HG03457 (cell line): ENCODE data around the gene IL32.

Experiments used
- ATAC-seq: cut with Tn5 transposase; IDR thresholded peaks from one replicate; pipeline ENCODE4 v1.9.1; 2021; ENCODE audit warnings: moderate number of reproducible peaks; ENCODE audit not compliant: unreplicated experiment

IL32 gene

DNA sequence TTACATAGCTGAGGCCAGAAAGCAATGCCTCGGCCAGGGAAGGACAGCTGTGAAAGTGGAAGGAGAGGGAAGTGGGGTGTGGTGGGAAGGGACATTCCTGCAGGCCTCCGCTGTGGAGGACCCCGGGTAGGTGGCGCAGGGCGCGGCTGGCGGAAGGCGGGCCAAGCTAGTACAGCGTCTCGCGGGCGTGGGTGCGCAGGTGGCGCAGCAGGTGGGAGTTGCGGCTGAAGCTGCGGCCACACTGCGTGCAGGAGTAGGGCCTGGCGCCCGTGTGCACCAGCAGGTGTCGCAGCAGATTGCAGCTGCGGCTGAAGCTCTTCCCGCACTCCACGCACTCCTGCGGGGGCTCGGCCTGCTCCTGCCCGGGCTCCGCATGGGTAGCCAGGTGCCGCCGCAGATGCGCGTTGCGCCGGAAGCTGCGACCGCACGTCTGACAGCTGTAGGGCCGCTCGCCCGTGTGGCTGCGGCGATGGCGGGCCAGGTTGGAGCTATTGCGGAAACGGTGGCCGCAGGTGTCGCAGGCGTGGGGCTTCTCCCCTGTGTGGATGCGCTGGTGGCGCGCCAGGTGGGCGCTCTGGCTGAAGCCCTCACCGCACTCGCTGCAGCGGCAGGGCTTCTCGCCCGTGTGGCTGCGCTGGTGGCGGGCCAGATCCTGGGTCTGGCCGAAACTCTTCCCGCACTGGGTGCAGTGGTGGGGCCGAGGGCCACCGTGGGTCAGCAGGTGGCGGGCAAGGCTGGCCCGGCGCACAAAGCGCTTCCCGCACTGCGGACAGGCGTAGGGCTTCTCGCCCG, 23.7 kb downstream of the IL32 start:
- no peak for ATAC-seq

DNA sequence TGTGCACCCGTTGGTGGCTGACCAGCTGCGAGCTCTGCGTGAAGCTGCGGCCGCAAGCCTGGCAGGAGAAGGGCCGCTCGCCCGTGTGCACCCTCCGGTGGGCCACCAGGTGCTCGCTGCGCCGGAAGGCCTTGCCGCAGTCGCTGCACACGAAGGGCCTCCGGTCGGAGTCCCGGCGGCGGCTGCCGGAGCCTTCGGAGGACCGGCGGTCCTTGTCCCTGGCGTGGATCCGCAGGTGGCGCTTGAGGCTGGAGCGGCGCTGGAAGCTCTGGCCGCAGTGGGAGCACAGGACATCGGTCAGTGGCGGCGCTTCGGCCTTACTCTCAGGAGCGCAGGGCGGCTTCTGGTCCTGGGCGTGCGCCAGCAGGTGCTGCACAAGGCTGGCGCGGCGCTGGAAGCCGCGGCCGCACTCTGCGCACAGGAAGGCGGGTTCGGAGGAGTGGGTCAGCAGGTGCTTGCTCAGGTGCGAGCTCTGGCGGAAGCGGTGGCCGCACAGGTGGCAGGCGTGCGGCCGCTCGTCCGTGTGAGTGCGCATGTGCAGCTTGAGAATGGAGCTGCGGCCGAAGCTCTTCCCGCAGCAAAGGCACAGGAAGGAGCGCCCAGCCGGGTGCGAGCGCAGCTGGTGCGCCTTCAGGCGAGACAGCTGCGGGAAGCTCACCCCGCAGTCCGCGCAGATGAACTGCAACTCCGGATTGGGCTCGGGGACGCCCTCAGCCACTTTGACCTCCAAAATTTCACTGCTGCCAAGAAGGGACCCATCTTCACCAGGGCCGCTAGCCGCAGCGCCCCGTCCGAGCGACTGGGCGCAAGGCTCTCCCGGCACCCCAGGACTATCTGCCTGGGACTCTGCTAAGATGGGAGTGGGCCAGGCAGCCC, 24.5 kb downstream of the IL32 start:
- no peak for ATAC-seq

DNA sequence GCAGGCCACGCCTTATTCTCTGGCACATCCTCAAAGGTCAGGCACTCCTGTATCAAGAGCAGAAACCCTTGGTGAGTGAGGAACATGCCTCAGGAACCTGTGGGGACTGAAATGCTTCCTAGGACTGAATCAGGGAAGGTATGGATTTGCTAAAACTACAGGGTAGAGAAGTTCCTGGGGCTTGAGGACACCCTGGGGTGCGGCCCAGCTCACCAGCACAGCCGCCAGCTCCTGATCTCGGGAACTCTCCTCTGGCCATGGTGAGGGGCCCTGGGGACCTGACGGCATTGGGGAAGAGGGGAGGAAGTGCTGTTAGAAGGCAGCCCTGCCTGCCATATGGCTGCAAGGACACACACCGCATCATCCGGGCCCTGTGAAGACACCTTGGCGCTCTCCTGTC, 26.1 kb downstream of the IL32 start:
- ATAC-seq, result no peak

DNA sequence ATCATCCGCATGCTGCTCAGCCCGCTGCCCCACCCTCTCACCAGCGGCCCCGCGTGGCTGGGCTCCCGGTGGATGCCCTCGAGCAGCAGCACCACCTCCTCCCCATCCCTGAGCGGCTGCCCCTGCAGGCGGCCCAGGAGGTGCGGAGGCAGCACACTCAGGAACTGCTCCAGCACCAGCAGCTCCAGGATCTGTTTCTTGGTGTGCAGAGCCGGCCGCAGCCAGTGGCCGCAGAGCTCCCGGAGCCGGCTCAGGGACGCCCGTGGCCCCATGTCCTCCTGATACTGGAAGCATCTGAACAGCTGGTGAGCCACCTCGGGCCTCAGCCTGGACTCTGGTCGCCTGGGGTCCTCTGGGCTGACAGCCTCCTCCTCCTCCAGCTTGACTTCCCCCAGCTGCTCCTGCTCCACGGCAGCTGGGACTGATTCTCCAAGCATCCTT, 27.1 kb downstream of the IL32 start:
- ATAC-seq, result no peak

DNA sequence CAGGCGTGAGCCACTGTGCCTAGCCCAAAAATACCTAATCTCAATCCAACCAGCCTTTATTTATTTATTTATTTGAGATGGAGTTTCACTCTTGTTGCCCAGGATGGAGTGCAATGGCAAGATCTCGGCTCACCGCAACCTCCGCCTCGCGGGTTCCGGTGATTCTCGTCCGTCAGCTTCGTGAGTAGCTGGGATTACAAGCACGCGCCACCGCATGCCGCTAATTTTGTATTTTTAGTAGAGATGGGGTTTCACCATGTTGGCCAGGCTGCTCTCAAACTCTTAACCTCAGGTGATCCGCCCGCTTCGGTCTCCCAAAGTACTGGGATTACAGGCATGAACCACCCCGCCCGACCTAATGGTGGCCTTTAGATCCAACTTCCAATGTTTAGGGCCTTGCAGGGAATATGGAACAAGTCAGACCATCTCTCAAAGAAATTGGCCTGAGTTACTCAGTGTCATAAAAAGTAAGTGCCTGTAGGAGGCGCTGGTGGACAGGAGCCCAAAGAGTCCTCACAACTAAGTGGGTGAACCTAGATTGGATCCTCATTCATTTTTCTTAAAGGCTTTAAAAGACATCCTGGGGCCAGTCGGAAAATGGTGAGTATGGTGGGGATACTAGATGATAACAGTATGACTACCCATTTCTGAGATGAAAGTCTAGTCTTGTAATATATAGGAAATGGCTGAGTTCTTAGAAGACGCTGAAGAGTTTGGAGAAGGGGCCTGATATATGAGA, 29.0 kb downstream of the IL32 start:
- no peak for ATAC-seq

DNA sequence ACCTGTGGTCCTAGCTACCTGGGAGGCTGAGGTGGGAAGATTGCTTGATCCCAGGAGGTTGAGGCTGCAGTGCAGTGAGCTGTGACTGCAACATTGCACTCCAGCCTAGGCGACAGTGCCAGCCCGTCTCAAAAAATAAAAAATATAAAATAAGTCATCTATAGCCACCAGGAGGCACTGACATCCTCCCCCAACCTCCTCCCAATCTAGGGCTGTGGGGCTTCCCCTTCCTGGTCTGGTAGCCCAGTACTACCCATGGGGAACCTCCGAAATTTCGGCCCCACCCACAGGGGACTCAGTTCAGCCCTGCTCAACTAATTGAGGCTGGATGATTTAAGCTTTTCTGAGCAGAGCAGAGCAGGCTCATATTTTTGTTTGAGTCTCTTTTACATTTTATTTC, 30.4 kb downstream of the IL32 start:
- ATAC-seq, result no peak

DNA sequence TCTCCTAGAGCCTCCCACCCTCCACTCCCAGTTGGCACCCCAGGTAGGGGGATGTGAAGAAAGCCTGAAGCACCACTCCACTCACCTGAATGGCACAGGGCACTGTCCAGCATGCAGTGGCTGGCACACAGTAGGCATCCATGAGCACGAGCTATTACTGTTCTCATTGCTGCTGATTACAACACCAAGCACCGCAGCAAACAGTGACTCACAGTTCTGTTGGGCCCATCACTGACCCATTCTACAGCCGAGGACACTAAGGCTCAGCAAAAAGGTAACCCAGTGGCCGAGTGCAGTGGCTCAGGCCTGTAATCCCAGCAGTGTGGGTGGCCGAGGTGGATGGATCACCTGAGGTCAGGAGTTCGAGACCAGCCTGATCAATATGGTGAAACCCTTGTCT, 30.9 kb downstream of the IL32 start:
- ATAC-seq, result no peak

DNA sequence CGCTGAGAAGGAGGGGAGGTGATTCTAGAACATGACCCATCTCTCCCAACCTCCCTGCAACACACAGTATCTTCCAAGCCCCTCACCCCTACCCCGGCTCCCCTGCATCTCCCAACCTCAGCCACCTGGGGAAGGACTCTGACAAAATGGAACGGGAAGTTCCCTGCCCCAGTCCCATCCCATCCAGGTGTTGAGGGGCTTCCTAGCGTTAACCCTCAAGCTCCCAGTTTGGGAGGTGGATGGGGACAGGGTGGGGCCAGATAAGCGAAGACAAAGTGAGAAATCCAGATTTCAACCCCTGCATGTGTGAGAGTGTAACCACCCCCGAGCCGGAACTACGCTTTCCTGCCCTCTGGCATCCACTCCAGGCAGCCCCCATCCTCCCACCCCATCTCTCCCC, 31.8 kb downstream of the IL32 start:
- ATAC-seq, result no peak

DNA sequence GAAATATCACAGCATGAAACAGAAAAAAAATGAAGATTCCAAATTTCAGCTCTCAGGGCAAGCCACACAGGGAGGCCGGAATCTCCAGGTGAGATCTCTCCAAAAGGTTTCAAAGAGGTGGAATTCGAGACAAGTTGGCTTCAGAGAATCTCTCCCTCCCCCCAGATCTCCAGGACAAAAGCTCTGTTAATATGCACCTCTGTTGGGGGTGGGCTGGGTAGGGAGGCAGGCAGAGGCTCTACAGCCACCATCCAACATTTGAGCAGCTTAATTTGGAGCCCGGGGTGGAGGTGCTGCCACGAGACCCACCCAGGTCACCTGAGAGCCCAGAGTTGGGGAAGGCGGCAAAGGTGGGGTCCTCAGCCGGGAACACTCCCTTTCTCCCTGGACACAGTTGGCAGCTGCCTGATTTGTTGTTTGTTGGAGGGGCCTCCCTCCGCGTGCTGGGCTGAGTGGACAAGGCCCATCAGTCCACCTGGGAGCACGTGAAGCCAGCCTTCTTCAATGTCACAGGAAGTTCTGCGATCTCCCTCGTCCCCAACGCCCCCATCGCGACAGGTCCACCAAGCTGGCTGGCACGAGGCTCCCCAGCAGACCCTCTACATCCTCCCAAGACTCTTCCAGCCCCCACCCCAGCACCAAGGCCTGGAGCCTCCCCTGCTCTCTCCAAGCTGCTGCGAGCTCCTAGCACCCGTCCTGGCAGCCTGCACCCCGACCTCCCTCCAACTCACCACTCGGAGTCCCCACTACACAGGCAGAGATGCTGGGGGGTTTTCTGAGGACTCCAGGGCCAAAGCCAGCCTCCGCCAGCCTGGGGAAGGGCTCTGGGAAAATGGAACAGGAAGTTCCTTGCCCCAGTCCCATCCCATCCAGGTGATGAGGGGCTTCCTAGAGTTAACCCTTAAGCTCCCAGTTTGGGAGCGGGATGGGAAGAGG, 33.3 kb downstream of the IL32 start, which contains the start of gene ZSCAN10:
ZSCAN10 (minus strand) TSS at position 836 of the 936 bp plus-strand sequence. CDS start 6,357 bp downstream, outside the sequence.
- no peak for ATAC-seq

DNA sequence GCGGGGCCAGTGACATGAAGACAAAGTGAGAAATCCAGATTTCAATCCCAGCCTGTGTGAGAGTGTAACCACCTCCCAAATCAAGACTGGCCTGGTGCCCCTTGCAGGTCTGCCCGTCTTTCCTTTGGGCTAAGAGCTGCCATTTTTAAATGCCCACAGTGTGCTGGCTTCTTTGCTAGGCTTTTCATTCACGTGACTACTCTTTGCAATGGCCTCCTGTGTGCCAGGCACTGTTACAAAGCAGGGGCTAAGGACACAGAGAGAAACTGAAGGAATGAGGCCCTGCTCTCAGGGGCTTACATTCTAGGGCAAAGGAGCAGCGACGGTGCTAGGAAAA, 33.9 kb downstream of the IL32 start:
- ATAC-seq, result no peak

DNA sequence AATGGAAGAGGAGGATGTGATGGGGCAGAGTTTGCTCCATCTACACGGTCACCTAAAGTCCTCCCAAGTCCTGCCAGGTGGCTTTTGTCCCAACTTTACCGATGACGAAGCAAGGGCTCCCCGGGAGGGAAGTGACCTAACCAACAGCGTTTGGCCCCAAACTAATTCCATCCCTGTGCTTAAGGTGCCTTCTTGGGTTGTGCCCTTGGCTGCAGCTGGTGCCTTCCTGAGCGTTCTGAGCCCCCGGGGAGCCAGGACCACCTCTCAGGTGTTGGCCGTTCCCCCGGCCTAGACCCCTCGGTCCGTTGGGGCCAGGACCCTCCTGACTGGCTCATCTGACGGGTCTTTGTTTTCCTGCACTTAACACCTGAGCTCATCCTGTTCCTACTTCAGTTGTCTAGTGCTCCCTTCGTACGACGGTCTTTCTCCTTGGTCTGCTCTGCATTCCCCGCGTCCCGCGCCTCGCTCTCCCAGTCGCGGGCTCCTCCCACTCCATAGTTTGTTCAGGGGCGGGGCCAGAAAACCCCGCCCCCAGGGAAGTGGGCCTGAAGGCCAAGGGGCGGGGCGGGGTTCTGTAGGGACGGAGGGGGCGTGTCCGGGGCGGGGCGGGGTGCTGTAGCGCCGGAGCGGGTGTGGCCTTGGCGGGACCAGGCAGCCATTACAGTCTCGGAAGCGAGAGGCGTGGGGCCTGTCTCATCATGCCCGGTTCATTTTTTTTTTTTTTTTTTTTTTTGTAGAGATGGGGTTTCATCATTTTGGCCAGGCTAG, 34.5 kb downstream of the IL32 start:
- no peak for ATAC-seq

DNA sequence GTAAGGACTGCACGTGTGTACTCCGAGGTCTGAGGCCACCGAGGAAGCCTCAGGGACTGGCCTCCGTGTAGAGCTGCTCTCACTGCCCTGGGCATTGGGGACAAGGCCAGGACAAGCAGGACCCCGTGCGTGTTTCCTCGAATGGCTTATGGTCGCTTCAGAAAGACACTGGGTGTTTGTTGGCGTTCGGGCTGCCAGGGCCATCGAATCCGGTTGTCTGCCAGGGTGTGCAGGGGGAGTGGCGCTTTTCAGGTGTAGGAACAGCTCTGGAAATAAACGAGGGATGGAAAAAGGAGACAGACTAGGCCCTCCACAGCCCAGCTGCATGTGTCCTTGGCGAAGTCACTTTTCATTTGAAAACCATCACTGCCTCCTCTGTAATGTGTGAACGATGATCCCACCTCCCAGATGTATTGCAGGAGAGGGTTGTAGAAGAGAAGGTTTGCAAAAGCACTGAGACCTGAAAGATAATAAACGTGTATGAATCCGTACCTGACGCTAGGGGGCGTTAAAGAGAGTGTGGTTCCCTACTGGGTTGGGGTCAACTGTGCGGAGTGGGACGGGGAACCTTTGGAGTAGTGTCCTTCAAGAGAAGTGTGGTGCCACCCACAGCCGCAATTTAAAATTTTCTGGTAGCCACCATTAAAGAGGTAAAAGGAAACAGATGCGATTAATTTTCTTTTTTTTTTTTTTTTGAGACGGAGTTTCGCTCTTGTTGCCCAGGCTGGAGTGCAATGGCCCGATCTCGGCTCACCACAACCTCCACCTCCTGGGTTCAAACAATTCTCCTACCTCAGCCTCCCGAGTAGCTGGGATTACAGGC, 35.8 kb downstream of the IL32 start:
- ATAC-seq, result no peak

DNA sequence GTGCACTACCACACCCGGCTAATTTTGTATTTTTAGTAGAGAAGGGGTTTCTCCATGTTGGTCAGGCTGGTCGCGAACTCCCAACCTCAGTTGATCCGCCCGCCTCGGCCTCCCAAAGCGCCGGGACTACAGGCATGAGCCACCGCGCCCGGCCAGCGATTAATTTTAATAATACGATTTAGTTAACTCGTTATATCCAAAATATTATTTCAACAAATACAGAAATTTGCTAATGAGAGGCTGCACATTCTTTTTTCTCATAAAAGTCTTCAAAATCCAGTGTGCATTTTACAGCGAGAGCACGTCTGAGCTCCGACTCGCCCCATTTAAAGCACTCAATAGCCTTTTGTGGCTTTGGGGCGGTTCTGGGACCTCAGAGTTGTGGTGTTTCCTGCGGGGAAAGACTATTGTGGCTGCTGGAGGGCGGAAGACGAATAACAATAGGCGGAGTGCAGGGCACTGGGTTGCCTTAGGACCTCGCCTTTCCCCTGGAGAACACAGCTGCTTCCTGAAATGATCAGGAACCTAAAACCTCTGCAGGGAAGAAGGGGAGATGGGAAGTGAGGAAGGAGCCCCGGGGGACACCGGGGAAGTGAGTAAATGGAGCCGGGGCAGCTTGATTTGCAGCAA, 36.5 kb downstream of the IL32 start:
- ATAC-seq, result no peak

DNA sequence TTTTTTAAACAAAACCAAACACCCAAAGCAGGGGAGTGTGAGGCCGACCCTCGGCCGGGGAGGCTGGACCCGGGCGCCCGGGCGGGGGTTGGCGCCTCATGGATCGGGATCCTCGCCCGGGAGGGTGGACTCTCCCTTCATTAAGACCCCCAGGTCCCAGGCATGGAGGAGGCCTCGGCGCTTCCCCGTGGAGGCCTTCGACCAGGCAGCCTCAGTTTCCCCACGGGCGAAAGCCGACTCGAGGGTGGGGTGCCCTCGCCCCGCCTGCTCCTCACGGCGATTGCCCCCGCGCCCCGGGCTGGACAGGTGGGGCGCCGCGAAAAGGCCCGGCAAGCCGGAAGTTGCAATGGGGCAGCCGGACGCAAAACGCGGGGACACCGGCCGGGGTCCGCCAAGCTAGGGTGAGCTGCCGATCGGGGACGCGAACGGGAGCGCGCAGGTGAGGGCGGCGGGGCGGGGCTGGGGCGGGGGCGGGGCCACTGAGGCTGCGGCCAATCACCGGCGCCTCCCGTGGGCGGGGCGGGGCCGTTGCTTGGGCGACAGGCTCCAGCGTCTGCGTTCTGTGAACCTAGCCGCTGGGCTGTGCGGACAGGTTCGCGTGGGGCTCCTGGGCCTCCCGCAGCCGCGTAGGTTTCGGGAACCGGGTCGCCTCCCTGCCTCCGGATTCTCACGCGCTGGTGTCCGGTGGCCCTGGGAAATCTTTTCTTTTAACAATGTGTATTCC, 40.9 kb downstream of the IL32 start:
- ATAC-seq, result peak; percentile 63

DNA sequence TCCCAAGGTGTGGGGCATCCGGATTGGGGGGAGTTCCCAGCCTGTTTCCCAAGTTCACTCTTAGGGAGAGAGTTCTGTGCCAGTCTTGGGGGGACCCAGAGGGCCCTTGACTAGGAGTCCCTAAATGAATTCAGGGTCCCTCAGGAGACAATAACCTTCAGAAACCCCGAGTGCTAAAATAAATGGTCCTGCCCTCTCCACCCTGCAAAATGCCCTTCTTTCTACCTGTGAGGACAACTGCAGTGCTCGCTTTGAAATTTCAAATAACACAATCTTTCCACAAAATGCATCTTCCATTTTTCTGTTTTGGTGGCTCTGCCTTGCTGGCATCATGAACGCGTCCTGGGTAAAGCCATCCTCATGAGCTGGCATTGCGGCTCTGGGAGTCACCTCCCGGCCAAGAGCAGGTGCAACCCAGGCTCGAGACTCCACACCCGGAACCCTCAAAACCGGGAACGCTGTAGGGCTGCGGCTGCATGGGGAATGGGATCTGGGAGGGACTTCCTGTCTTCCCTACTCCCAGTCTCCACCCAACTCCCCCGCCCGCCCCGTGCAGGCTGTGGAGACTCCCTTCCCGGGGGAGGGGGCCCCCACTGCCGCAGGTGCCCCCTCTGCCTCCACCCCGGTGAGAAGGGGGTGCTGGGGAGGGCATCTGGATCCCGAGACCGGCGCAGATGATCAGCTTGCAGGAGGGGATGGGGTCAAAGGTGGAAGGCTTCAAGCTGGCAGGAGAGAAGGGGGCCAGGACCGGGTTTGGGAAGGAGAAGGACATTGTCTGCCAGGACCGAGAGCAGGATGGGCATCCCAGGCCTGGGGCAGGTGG, 46.8 kb downstream of the IL32 start, which contains the start of gene ZNF205:
ZNF205 (plus strand) TSS at position 529 of the 823 bp plus-strand sequence. CDS start 845 bp downstream, outside the sequence.
- ATAC-seq, result no peak

DNA sequence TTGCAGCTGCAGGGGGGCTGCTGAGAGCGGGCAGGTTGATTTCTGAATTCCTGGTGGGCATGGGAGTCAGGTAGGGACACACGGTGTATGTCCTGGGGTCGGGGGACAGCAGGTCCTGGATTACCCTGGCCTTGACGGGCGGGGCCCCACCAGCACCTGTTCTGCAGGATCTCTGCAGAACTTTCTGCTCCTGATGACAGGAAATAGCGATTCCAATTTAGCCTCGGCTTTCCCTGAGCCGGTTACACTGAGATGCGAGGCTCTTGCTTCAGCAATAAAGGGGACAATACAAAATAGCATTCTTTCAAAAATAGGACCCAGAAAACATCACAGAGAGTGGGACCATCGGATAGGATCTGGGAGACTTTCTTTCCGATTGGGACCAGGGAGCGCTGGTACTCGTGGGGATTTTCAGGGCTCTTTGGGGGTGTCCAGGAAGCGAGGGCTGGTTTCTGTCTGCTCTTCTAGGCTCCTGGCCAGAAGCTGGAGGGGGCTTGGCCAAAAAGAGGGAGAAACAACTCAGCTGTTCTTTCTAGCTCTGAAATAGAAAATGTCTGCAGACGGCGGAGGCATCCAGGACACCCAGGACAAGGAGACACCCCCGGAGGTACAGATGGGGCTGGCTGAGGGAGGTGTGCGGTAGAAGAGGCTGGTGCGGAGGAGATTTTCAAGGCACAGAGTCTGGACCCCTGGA, 47.6 kb downstream of the IL32 start:
- no peak for ATAC-seq
